PC-9 (cell line): Measurements from ENCODE around the gene CLDN25. TPM values are rescaled to one million over a fixed set of nuclear protein-coding genes. Genes with fewer than 3 reads are reported as not detected.
"Not testable (repeated sequence)": the region's sequence is repeated elsewhere in the genome, so short reads cannot be mapped to it uniquely, and the experiment has no call there.

ENCODE experiments used
- BruUV-seq: library from RNA; stranded (reverse); fragments of 400-500 nt; replicated peaks from 2 replicates; lab custom pipeline; 2021; lab: Mats Ljungman, UMichigan
- CTCF ChIA-PET: fragments of 300-600 bp; sonication (Branson Sonifier 250); formaldehyde crosslinking; loops from one replicate; lab custom pipeline; 2022; ENCODE audit warnings: antibody characterized with exemption; lab: Charles Lee
- POLR2A ChIA-PET: fragments of 300-600 bp; sonication (Branson Sonifier 250); formaldehyde crosslinking; loops from one replicate; lab custom pipeline; 2022; ENCODE audit warnings: antibody characterized with exemption; ENCODE audit not compliant: unreplicated experiment; lab: Charles Lee
- DNase-seq, 2 experiments: peaks; one replicate each; pipeline versions ENCODE4 v3.0.0 to v3.0.0-alpha.2; 2015 to 2022; ENCODE audit warnings: mixed read lengths in 1 of 2
- H2AFZ ChIP-seq: fragments of 200-600 bp; sonication (generic); 2 replicates; pipeline ENCODE4 v1.8.1; 2017; ENCODE audit warnings: antibody characterized with exemption
- H3F3A ChIP-seq: fragments of 200-600 bp; sonication (generic); 2 replicates; pipeline ENCODE4 v1.8.1; 2017; ENCODE audit warnings: antibody characterized with exemption, mild to moderate bottlenecking, low read depth; ENCODE audit not compliant: insufficient read depth
- H3K27ac ChIP-seq: fragments of 200-600 bp; sonication (generic); 2 replicates; pipeline ENCODE4 v1.6.1; 2016; ENCODE audit warnings: mixed run types
- H3K27me3 ChIP-seq: fragments of 200-600 bp; sonication (generic); 2 replicates; pipeline ENCODE4 v1.6.1; 2016; ENCODE audit warnings: low read depth, mixed run types; ENCODE audit not compliant: insufficient read depth
- H3K36me3 ChIP-seq: fragments of 200-600 bp; sonication (generic); 2 replicates; pipeline ENCODE4 v1.6.1; 2016; ENCODE audit warnings: low read depth, mixed run types
- H3K4me1 ChIP-seq: fragments of 200-600 bp; sonication (generic); replicated peaks from 2 replicates; pipeline ENCODE4 v1.6.1; 2016; ENCODE audit warnings: mixed run types; ENCODE audit not compliant: insufficient read depth
- H3K4me2 ChIP-seq: fragments of 200-600 bp; sonication (generic); 2 replicates; pipeline ENCODE4 v1.6.1; 2017; ENCODE audit warnings: mixed run types
- H3K4me3 ChIP-seq: fragments of 200-600 bp; sonication (generic); 2 replicates; pipeline ENCODE4 v1.6.1; 2016; ENCODE audit warnings: mixed run types
- H3K79me2 ChIP-seq: fragments of 200-600 bp; sonication (generic); 2 replicates; pipeline ENCODE4 v1.6.1; 2017; ENCODE audit warnings: low read depth, mixed run types
- H3K9me2 ChIP-seq: fragments of 200-600 bp; sonication (generic); 2 replicates; pipeline ENCODE4 v1.8.1; 2017; ENCODE audit warnings: mild to moderate bottlenecking; ENCODE audit not compliant: insufficient read depth
- H3K9me3 ChIP-seq: fragments of 200-600 bp; sonication (generic); 2 replicates; pipeline ENCODE4 v1.8.1; 2016; ENCODE audit warnings: low read depth; ENCODE audit not compliant: insufficient read depth
- H4K20me1 ChIP-seq: fragments of 200-600 bp; sonication (generic); 2 replicates; pipeline ENCODE4 v1.8.1; 2017; ENCODE audit not compliant: insufficient read depth
- EZH2 ChIP-seq: fragments of 200-600 bp; sonication (generic); IDR thresholded peaks from 2 replicates; pipeline ENCODE4 v1.8.0; 2017; ENCODE audit warnings: antibody characterized with exemption, low read depth
- intact Hi-C: fragments of 100-400 bp; cut with micrococcal nuclease; formaldehyde crosslinking; loops from one replicate; pipeline ENCODE4 v1.10.0; 2022; ENCODE audit not compliant: unreplicated experiment
- total RNA-seq: library from RNA; stranded (reverse); gene quantifications from 2 replicates; pipeline ENCODE4 v1.2.3, GENCODE V29; 2021
- TF ChIP-seq, protein P1 (sequence below): fragments of 200-600 bp; sonication (generic); conservative IDR thresholded peaks from 2 replicates; pipeline ENCODE4 v1.6.1; 2017; ENCODE audit warnings: mixed run types, antibody characterized with exemption, mild to moderate bottlenecking, moderate library complexity

CLDN25 gene
- total RNA-seq, 1 experiment from 2014 or later: not detected

DNA sequence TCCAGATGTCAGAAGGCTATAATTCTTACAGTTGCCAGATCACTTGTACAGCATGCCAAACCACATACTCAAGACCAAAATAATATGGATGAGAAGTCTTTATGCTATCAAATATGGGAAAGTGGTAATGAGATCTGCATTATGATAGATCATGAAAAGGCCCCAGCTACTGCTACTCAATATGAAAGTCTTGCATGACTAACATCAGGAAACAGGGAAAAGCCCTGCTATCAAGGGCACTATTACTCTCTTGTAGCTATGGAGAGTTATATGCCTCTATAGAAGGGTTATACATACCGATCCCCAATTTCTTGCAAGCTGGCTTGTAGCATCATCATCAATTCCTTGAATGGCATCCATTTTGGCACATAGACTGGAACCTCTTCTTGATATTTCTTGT is 43.3 kb upstream of the CLDN25 start:
- H3K4me3 ChIP-seq: no peak overlapping the region

DNA sequence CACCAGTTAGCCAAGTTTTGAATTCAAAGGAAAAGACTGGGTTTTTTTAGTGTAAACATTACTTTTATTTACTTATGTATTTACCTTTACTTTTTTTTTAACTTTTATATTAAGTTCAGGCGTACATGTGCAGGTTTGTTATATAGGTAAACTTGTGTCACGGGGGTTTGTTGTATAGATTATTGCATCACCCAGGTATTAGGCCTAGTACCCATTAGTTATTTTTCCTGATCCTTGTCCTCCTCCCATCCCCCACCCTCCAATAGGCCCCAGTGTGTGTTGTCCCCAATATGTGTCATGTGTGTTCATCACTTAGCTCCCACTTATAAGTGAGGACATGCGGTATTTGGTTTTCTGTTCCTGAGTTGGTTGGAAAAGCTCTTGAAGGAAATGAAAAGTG is 26.7 kb upstream of the CLDN25 start:
- CTCF ChIA-PET: no interaction called here

More for the DNA sequence above, 43.3 kb upstream of the CLDN25 start:
- Histone ChIP-seq H3K79me2 (no peaks in the 10 kb centered on the region), H3K9me3 (no peaks in the 10 kb centered on the region), H3K4me1 (no peaks in the 10 kb centered on the region), H3K27ac (no peak overlapping the region), H2AFZ (no peak overlapping the region), H3K27me3 (no peaks in the 10 kb centered on the region), H3F3A (no peaks in the 10 kb centered on the region), H3K36me3 (peaks cover 20% of the 10 kb centered on the region), H4K20me1 (0 out of 2 replicates have a peak, but pooled peaks cover 5% of the 10 kb centered on the region), H3K9me2 (no peaks in the 10 kb centered on the region), H3K4me2 (no peak overlapping the region)
- no TSS peak for BruUV-seq
- ChIA-PET CTCF (no interaction called here), POLR2A (no interaction called here)
- DNase-seq: no peak
- intact Hi-C loops: no loop called here
- TF ChIP-seq EZH2: no peak
- TF ChIP-seq, protein P1, sequence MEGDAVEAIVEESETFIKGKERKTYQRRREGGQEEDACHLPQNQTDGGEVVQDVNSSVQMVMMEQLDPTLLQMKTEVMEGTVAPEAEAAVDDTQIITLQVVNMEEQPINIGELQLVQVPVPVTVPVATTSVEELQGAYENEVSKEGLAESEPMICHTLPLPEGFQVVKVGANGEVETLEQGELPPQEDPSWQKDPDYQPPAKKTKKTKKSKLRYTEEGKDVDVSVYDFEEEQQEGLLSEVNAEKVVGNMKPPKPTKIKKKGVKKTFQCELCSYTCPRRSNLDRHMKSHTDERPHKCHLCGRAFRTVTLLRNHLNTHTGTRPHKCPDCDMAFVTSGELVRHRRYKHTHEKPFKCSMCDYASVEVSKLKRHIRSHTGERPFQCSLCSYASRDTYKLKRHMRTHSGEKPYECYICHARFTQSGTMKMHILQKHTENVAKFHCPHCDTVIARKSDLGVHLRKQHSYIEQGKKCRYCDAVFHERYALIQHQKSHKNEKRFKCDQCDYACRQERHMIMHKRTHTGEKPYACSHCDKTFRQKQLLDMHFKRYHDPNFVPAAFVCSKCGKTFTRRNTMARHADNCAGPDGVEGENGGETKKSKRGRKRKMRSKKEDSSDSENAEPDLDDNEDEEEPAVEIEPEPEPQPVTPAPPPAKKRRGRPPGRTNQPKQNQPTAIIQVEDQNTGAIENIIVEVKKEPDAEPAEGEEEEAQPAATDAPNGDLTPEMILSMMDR: no peak

DNA sequence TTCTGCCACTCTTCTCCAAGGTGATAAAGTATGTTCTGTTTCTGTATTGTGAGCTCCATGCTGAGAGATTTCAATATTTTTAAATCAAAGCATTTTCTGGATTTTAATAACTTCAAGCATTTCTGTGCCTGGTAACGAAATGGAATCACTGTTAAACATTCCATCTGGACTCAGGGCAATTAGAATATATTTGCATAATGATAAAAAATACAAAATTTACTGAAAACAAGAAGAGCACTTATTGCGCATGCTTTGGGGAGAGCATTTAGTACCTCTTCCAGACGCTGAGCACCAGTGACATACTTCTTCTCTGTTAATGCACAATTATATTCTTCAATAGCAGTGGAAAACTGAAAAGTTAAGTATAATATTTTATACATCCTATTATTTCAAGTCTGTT is 19.4 kb upstream of the CLDN25 start:
- H3K27me3 ChIP-seq: no peaks in the 10 kb centered on the region
- ChIA-PET CTCF (interaction anchor here (0.6 kb wide), 1 partner anchor 1198 kb away, joined by 3 read pairs; no protein-coding TSS in a partner anchor), POLR2A (no interaction called here)
- H3K27ac ChIP-seq: no peak overlapping the region
- TF ChIP-seq, protein P1: no peak
- no peak for TF ChIP-seq EZH2
- H3K4me2 ChIP-seq: no peak overlapping the region
- H3F3A ChIP-seq: no peaks in the 10 kb centered on the region
- no peak overlapping the region for H2AFZ ChIP-seq
- intact Hi-C loops: no loop called here
- no peak overlapping the region for H3K4me3 ChIP-seq
- BruUV-seq: no TSS peak
- H3K36me3 ChIP-seq: peaks cover 41% of the 10 kb centered on the region
- no peaks in the 10 kb centered on the region for H3K9me3 ChIP-seq
- peaks cover 1% of the 10 kb centered on the region; the same call in 1 of the 2 replicates for H3K79me2 ChIP-seq
- peaks cover 21% of the 10 kb centered on the region for H4K20me1 ChIP-seq
- no peaks in the 10 kb centered on the region for H3K4me1 ChIP-seq
- H3K9me2 ChIP-seq: no peaks in the 10 kb centered on the region
- DNase-seq: no peak

More for the DNA sequence above, 26.7 kb upstream of the CLDN25 start:
- no peak overlapping the region for H2AFZ ChIP-seq
- DNase-seq: no peak
- H4K20me1 ChIP-seq: peaks cover 2% of the 10 kb centered on the region; the same call in 1 of the 2 replicates
- no peaks in the 10 kb centered on the region for H3K4me1 ChIP-seq
- peaks cover 20% of the 10 kb centered on the region for H3K36me3 ChIP-seq
- POLR2A ChIA-PET: no interaction called here
- no peaks in the 10 kb centered on the region for H3K9me2 ChIP-seq
- TF ChIP-seq, protein P1: no peak
- TF ChIP-seq EZH2: no peak
- intact Hi-C loops: no loop called here
- no peak overlapping the region for H3K27ac ChIP-seq
- no peaks in the 10 kb centered on the region for H3K79me2 ChIP-seq
- no TSS peak for BruUV-seq
- no peaks in the 10 kb centered on the region for H3F3A ChIP-seq
- no peaks in the 10 kb centered on the region for H3K9me3 ChIP-seq
- H3K4me2 ChIP-seq: no peak overlapping the region
- H3K27me3 ChIP-seq: no peaks in the 10 kb centered on the region
- no peak overlapping the region for H3K4me3 ChIP-seq

DNA sequence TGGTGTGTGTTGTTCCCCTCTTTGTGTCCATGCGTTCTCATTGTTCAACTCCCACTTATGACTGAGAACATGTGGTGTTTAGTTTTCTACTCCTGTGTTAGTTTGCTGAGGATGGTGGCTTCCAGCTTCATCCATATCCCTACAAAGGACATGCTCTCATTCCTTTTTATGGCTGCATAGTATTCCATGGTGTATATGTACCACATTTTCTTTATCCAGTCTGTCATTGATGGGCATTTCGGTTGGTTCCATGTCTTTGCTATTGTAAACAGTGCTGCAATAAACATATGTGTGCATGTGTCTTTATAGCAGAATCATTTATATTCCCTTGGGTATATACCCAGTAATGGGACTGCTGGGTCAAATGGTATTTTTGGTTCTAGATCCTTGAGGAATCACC is 16.6 kb upstream of the CLDN25 start:
- BruUV-seq, H3K9me2 ChIP-seq, H3K27ac ChIP-seq, POLR2A ChIA-PET, H3K4me1 ChIP-seq, intact Hi-C loops, H3K4me3 ChIP-seq, H2AFZ ChIP-seq, H3K27me3 ChIP-seq, CTCF ChIA-PET, H3F3A ChIP-seq, DNase-seq, H3K9me3 ChIP-seq, H3K4me2 ChIP-seq: not testable (repeated sequence)
- peaks cover 42% of the 10 kb centered on the region for H3K36me3 ChIP-seq
- peaks cover 17% of the 10 kb centered on the region for H4K20me1 ChIP-seq
- peaks cover 17% of the 10 kb centered on the region; the same call in 1 of the 2 replicates for H3K79me2 ChIP-seq
